ENCODE results near the gene TRIO.

The TRIO gene

GRCh38 chr5:14495301-14495700, 352.2 kb downstream of the TRIO start:
- Histone ChIP-seq H3K9me2 (replicated peaks; ENCODE audit: control insufficient read depth, low read length) (no peaks in the 10 kb centered on the region), H3K4me2 (ENCODE audit: low read length) (no peak overlapping the region), H4K20me1 (ENCODE audit: control insufficient read depth, insufficient read depth, low read depth, low read length) (no peaks in the 10 kb centered on the region), H3K27me3 (ENCODE audit: control insufficient read depth, low read length) (no peaks in the 10 kb centered on the region), H3K9me3 (ENCODE audit: control insufficient read depth, insufficient read depth, low read length) (no peaks in the 10 kb centered on the region), H3K4me1 (ENCODE audit: control insufficient read depth, low read length) (no peaks in the 10 kb centered on the region), H3K4me3 (ENCODE audit: low read length) (no peak overlapping the region), H3K36me3 (ENCODE audit: control insufficient read depth, low read length) (peaks cover 9% of the 10 kb centered on the region; the same call in 1 of the 2 replicates), H3K27ac (ENCODE audit: low read depth, low read length) (no peak overlapping the region), H3F3A (ENCODE audit: control insufficient read depth, insufficient read depth) (no peaks in the 10 kb centered on the region), H3K79me2 (ENCODE audit: control insufficient read depth, low read length) (no peaks in the 10 kb centered on the region)
- TF ChIP-seq, protein P1, sequence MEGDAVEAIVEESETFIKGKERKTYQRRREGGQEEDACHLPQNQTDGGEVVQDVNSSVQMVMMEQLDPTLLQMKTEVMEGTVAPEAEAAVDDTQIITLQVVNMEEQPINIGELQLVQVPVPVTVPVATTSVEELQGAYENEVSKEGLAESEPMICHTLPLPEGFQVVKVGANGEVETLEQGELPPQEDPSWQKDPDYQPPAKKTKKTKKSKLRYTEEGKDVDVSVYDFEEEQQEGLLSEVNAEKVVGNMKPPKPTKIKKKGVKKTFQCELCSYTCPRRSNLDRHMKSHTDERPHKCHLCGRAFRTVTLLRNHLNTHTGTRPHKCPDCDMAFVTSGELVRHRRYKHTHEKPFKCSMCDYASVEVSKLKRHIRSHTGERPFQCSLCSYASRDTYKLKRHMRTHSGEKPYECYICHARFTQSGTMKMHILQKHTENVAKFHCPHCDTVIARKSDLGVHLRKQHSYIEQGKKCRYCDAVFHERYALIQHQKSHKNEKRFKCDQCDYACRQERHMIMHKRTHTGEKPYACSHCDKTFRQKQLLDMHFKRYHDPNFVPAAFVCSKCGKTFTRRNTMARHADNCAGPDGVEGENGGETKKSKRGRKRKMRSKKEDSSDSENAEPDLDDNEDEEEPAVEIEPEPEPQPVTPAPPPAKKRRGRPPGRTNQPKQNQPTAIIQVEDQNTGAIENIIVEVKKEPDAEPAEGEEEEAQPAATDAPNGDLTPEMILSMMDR (IDR thresholded peaks at IDR 0.05; ENCODE audit: low read depth, low read length, poor library complexity, severe bottlenecking): no peak
- no peak for TF ChIP-seq EZH2phosphoT487 (IDR thresholded peaks at IDR 0.05; ENCODE audit: borderline replicate concordance, low read length)

- Histone ChIP-seq H3K27me3 (ENCODE audit: control insufficient read depth, low read length) (no peaks in the 10 kb centered on the region), H3K4me1 (ENCODE audit: control insufficient read depth, low read length) (no peaks in the 10 kb centered on the region), H3K79me2 (ENCODE audit: control insufficient read depth, low read length) (no peaks in the 10 kb centered on the region), H4K20me1 (ENCODE audit: control insufficient read depth, insufficient read depth, low read depth, low read length) (no peaks in the 10 kb centered on the region), H3K9me2 (replicated peaks; ENCODE audit: control insufficient read depth, low read length) (no peaks in the 10 kb centered on the region), H3K9me3 (ENCODE audit: control insufficient read depth, insufficient read depth, low read length) (no peaks in the 10 kb centered on the region), H3K4me3 (ENCODE audit: low read length) (no peak overlapping the region), H3K36me3 (ENCODE audit: control insufficient read depth, low read length) (peaks cover 9% of the 10 kb centered on the region; the same call in 1 of the 2 replicates), H3K27ac (ENCODE audit: low read depth, low read length) (no peak overlapping the region), H3K4me2 (ENCODE audit: low read length) (no peak overlapping the region), H3F3A (ENCODE audit: control insufficient read depth, insufficient read depth) (no peaks in the 10 kb centered on the region)
- TF ChIP-seq, protein P1 (IDR thresholded peaks at IDR 0.05; ENCODE audit: low read depth, low read length, poor library complexity, severe bottlenecking): no peak
- no peak for TF ChIP-seq EZH2phosphoT487 (IDR thresholded peaks at IDR 0.05; ENCODE audit: borderline replicate concordance, low read length)
These were observed 354.2 kb downstream of the TRIO start for GRCh38 chr5:14497311-14497710.

DNA sequence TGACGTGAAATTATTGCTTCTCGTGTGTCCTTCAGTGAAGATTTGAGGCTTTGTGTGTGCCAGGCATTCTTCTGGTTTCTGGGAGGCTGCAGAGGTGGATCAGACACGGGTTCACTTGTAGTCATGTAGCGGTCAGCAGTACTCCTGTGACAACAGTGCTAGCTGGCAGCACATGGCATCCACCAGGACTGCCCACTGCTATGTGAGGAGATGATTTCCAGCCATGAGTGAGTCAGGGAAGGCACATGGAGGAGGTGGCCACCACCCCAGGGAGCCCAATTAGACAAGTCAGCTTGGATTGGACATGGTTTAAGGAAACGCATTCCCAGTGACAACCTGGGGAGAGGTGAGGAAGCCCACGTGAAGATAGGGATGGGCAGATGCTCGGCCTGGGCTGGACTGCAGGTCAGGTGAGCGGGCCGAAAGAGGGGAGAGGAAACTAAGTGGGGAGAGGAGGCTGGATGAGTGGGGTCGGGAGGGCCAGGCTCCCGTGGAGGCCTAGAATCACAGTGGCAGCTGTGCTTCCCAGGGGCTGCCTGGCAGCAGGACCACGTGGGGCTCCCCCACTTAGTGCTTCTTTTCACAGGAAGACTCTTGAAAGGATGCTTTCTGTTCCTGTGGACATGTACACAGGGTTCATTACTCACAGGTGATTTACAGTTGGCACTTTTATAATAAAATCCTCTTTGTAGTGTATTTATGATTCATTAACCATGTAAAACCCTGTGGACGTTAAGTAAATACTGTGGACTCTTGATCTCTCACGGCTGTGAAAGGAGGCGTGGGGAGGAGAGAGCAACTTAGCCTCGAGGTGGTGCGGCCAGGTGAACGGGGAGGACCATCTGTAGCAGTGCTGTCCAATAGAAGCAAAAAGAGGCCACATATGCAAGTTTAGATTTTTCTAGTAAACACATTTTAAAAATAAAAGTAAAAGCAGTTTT, 358.5 kb downstream of the TRIO start:
- Histone ChIP-seq H4K20me1 (ENCODE audit: control insufficient read depth, insufficient read depth, low read depth, low read length) (no peaks in the 10 kb centered on the region), H3K9me2 (replicated peaks; ENCODE audit: control insufficient read depth, low read length) (no peaks in the 10 kb centered on the region), H3K9me3 (ENCODE audit: control insufficient read depth, insufficient read depth, low read length) (no peaks in the 10 kb centered on the region), H3K4me2 (ENCODE audit: low read length) (no peak overlapping the region), H3K36me3 (ENCODE audit: control insufficient read depth, low read length) (peaks cover 9% of the 10 kb centered on the region; the same call in 1 of the 2 replicates), H3F3A (ENCODE audit: control insufficient read depth, insufficient read depth) (no peaks in the 10 kb centered on the region), H3K4me3 (ENCODE audit: low read length) (no peak overlapping the region), H3K79me2 (ENCODE audit: control insufficient read depth, low read length) (no peaks in the 10 kb centered on the region), H3K27ac (ENCODE audit: low read depth, low read length) (no peak overlapping the region), H3K4me1 (ENCODE audit: control insufficient read depth, low read length) (no peaks in the 10 kb centered on the region), H3K27me3 (ENCODE audit: control insufficient read depth, low read length) (no peaks in the 10 kb centered on the region)
- TF ChIP-seq EZH2phosphoT487 (IDR thresholded peaks at IDR 0.05; ENCODE audit: borderline replicate concordance, low read length): no peak
- TF ChIP-seq, protein P1 (IDR thresholded peaks at IDR 0.05; ENCODE audit: low read depth, low read length, poor library complexity, severe bottlenecking): no peak
